OCI-LY7 (cell line): ENCODE measurements around the gene ULK4.

ENCODE experiments used
- CTCF ChIP-seq: fragments of 200-600 bp; sonication (generic); conservative IDR thresholded peaks from 2 replicates; pipeline ENCODE4 v1.5.1; 2014; ENCODE audit warnings: mild to moderate bottlenecking, antibody characterized with exemption, low read length, moderate library complexity, mixed read lengths
- EZH2phosphoT487 ChIP-seq: fragments of 200-600 bp; sonication (generic); IDR thresholded peaks from 2 replicates; pipeline ENCODE4 v1.6.1; 2018; ENCODE audit warnings: low read depth, borderline replicate concordance, mild to moderate bottlenecking, mixed run types, antibody characterized with exemption, low read length, moderate library complexity, mixed read lengths

- TF ChIP-seq CTCF (no peak), EZH2phosphoT487 (no peak)
These were observed 646.8 kb downstream of the ULK4 start for GRCh38 chr3:41315126-41315525.
